Endothelial cell of umbilical vein (primary cell): Measurements from ENCODE around the gene HOXA4. TPM values are rescaled to one million over a fixed set of nuclear protein-coding genes. Genes with fewer than 3 reads are reported as not detected.

Experiments
- BruUV-seq: library from RNA; stranded (reverse); fragments of 400-500 nt; replicated peaks from 2 replicates; lab custom pipeline; 2021; lab: Mats Ljungman, UMichigan
- CTCF ChIA-PET: fragments of 300-600, 350-600 bp; sonication (Branson Sonifier 250); formaldehyde crosslinking; loops from one replicate; lab custom pipeline; 2021; ENCODE audit warnings: antibody characterized with exemption, inconsistent platforms; lab: Charles Lee
- POLR2A ChIA-PET: fragments of 300-600, 350-600 bp; sonication (Branson Sonifier 250); formaldehyde crosslinking; loops from one replicate; lab custom pipeline; 2021; ENCODE audit warnings: antibody characterized with exemption, inconsistent platforms; lab: Charles Lee
- DNase-seq: peaks from one replicate; pipeline ENCODE4 v3.0.0-alpha.2; 2011; ENCODE audit warnings: low read depth, low spot score
- FAIRE-seq: peaks from 2 replicates; lab custom pipeline; 2011; peaks lifted over from hg19 to GRCh38; lab: Jason Lieb, UNC
- H2AFZ ChIP-seq: 2 replicates; pipeline ENCODE4 v1.6.0; 2012; ENCODE audit warnings: low read depth, low read length, control low read depth, inconsistent platforms
- H3K27ac ChIP-seq: 2 replicates; pipeline ENCODE4 v1.5.1; 2011; ENCODE audit warnings: low read depth, mild to moderate bottlenecking, control low read depth, low read length, moderate library complexity; ENCODE audit not compliant: insufficient read depth
- H3K27me3 ChIP-seq, 2 experiments: 2 replicates each; pipeline versions ENCODE4 v1.6.0 to v1.6.1; 2011; ENCODE audit warnings: low read length in 2 of 2, mixed read lengths in 1 of 2; ENCODE audit not compliant: control insufficient read depth in 2 of 2, insufficient read depth in 2 of 2
- H3K36me3 ChIP-seq, 2 experiments: 2 replicates in 1 of 2; 3 replicates in 1 of 2; pipeline ENCODE4 v1.5.1; 2011; ENCODE audit warnings: low read length in 2 of 2, mild to moderate bottlenecking in 1 of 2, moderate library complexity in 1 of 2; ENCODE audit not compliant: control insufficient read depth in 2 of 2, insufficient read depth in 2 of 2; ENCODE audit errors: extremely low read depth in 1 of 2
- H3K4me1 ChIP-seq: 3 replicates; pipeline ENCODE4 v1.5.1; 2011; ENCODE audit warnings: mild to moderate bottlenecking, low read length; ENCODE audit not compliant: control insufficient read depth, insufficient read depth; ENCODE audit errors: extremely low read depth
- H3K4me2 ChIP-seq: 2 replicates; pipeline ENCODE4 v1.6.1; 2011; ENCODE audit warnings: low read length, control low read depth, mixed read lengths; ENCODE audit not compliant: insufficient read depth
- H3K4me3 ChIP-seq, 3 experiments: fragments of 200-600 bp in 1 of 3; sonication (generic), shearing (Covaris generic) in 1 of 3; replicated peaks in 1 of 3; 2 replicates each; pipeline ENCODE4 v1.5.1; 2011 to 2016; ENCODE audit warnings: control low read depth in 3 of 3, low read length in 3 of 3, mild to moderate bottlenecking in 2 of 3, inconsistent platforms in 1 of 3, low read depth in 1 of 3, moderate library complexity in 1 of 3; ENCODE audit not compliant: insufficient read depth in 1 of 3
- H3K79me2 ChIP-seq: 2 replicates; pipeline ENCODE4 v1.6.0; 2012; ENCODE audit warnings: low read length, inconsistent platforms; ENCODE audit not compliant: control insufficient read depth, insufficient read depth
- H3K9ac ChIP-seq: replicated peaks from 2 replicates; pipeline ENCODE3; 2011; ENCODE audit warnings: low read length, control low read depth; ENCODE audit not compliant: insufficient read depth; ENCODE audit errors: extremely low read depth
- H3K9me1 ChIP-seq: replicated peaks from 3 replicates; pipeline ENCODE4 v1.6.0; 2011; ENCODE audit warnings: mild to moderate bottlenecking, low read length; ENCODE audit not compliant: control insufficient read depth, insufficient read depth; ENCODE audit errors: extremely low read depth
- H3K9me3 ChIP-seq: replicated peaks from 2 replicates; pipeline ENCODE4 v1.5.1; 2012; ENCODE audit warnings: low read length, inconsistent platforms; ENCODE audit not compliant: control insufficient read depth, insufficient read depth
- H4K20me1 ChIP-seq: replicated peaks from 2 replicates; pipeline ENCODE3; 2011; ENCODE audit warnings: mild to moderate bottlenecking, low read length; ENCODE audit not compliant: control insufficient read depth, insufficient read depth; ENCODE audit errors: extremely low read depth
- FOS ChIP-seq: IDR thresholded peaks from 2 replicates; pipeline ENCODE4 v1.6.1; 2011; ENCODE audit warnings: mild to moderate bottlenecking, low read length, moderate library complexity, borderline replicate concordance; ENCODE audit not compliant: insufficient read depth
- JUN ChIP-seq: IDR thresholded peaks from 2 replicates; pipeline ENCODE4 v1.6.1; 2011; ENCODE audit warnings: borderline replicate concordance, low read depth; ENCODE audit not compliant: insufficient read length, insufficient read depth
- MYC ChIP-seq: IDR thresholded peaks from one replicate; pipeline ENCODE4 v1.6.1; 2011; ENCODE audit warnings: mild to moderate bottlenecking, low read depth, low read length
- POLR2A ChIP-seq: IDR thresholded peaks from 2 replicates; pipeline ENCODE4 v1.6.1; 2012; ENCODE audit warnings: low read depth, mild to moderate bottlenecking, control low read depth, low read length
- POLR2AphosphoS5 ChIP-seq: IDR thresholded peaks from 2 replicates; pipeline ENCODE4 v1.6.1; 2012; ENCODE audit warnings: low read depth, mild to moderate bottlenecking, control low read depth, low read length, moderate library complexity; ENCODE audit not compliant: insufficient read depth
- dilution Hi-C: fragments of 300-500 bp; cut with MboI; formaldehyde crosslinking; loops from one replicate; pipeline ENCODE4 v1.15.0; 2019; ENCODE audit warnings: low sequenced_read_pairs; ENCODE audit not compliant: extremely low pct_ligation_motif_present
- intact Hi-C: fragments of 100-400 bp; cut with micrococcal nuclease; formaldehyde crosslinking; loops from one replicate; pipeline ENCODE4 v1.10.0; 2022
- polyA plus RNA-seq, 4 experiments: library from polyadenylated mRNA; depleted of rRNA in 3 of 4; stranded (reverse) in 3 of 4; unstranded in 1 of 4; fragments of >200 nt; gene quantifications; 2 replicates each; pipeline versions ENCODE4 v1.2.1 to v1.2.3, GENCODE V29; 2011 to 2012; ENCODE audit warnings: missing spikeins in 1 of 4
- total RNA-seq: library from RNA; stranded (reverse); gene quantifications from 2 replicates; pipeline ENCODE4 v1.2.3, GENCODE V29; 2021
- TF ChIP-seq, protein P1 (sequence below): IDR thresholded peaks from 2 replicates; pipeline ENCODE4 v1.6.1; 2011; ENCODE audit not compliant: insufficient read depth, insufficient read length

The HOXA4 gene
- total and polyA plus RNA-seq, 2 donors (not counting 3 experiments of a cell fraction or from before 2014, with no cell fraction given) = 4.9 to 8.1 TPM

DNA sequence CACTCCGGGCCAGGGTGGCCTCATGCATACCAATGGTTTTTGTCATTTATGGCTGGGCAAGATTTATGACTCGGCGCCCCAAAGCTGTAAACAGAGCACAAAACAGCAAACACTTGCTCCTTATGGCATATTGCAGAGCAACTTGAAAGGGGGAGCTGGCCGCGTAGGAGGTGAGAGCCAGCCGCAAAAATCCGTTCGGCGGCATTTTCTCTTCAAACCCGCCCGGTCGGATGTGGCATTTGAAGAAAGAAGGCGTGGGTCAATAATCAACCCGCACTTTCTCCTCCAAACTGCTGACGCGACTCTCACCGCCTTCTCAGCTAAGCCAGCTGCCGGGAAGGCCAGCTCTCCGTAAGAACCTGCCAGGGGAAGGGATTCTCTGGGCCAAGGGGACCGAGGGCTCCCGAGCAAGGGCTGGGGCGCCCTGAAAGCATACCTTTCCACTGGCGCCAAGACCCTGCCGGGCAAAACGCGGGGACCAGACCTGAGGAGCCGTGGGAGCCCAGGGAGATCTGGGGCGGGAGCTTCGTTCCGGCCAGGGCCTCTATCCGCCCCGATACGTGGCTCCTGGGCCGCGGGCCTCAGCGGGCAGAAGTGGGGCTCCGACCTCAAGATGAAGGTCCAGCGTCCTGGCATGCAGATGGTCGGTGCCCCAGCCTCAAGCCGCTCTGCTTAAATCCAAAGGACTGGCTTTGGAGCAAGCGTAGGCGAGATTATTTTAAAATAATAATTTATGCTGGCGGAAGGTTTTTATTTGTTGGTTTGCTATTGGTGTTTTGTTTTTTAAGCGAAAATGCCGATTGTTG lies 15.1 kb downstream of the HOXA4 start:
- CTCF ChIA-PET = interaction anchor here (0.8 to 9.1 kb wide), 15 partner anchors 9 to 434 kb away, joined by 3 to 70 read pairs (median 5); partner anchors contain the start of genes HOXA1, HOXA3 and HOXA5
- Histone ChIP-seq H3K27ac (peak overlapping the region; percentile 96), H3K4me3 (peak overlapping the region; percentile 50 to 91 (median 91)), H3K4me1 (peaks cover 76% of the 10 kb centered on the region), H3K79me2 (peaks cover 90% of the 10 kb centered on the region), H3K4me2 (peak overlapping the region; percentile 97), H3K36me3 (peaks cover 0 to under 1% of the 10 kb centered on the region in 2 experiments), H3K9me3 (no peaks in the 10 kb centered on the region), H4K20me1 (no peaks in the 10 kb centered on the region), H3K9me1 (no peaks in the 10 kb centered on the region), H3K27me3 (no peaks in the 10 kb centered on the region), H3K9ac (peak overlapping the region; percentile 97), H2AFZ (no peak overlapping the region)
- peak; percentile 81 for DNase-seq
- TSS peak; percentile 12 for BruUV-seq
- intact Hi-C loops (loop anchor here (1.0 to 10.0 kb wide), 3 partner anchors 9 to 961 kb away; partner anchors contain the start of gene NFE2L3), dilution Hi-C loops (no loop called here)
- POLR2A ChIA-PET = interaction anchor here (1.2 to 1.6 kb wide), 3 partner anchors 10 to 18 kb away, joined by 4 to 6 read pairs (median 5); no protein-coding TSS in a partner anchor
- TF ChIP-seq POLR2A (peak; percentile 28), POLR2AphosphoS5 (peak; percentile 52), FOS (no peak), MYC (peak; percentile 2), JUN (no peak)
- peak; percentile 21 for FAIRE-seq

DNA sequence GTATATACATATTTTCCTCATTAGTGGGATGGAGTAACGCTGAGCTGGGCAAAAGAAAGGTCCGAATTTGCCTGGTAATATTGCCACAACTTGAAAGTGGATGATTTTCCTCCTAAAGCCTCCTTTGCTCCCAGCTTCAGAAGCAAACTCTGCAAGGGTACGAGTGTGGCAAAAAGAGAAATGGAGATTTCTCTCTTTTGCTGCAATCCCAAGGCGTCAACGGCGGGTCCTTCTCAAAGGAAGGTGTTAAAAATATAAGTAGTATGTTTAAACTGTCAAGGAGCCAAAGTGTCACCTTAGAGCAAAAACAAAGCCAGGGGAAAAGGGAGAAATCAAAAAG lies 15.7 kb downstream of the HOXA4 start:
- ChIA-PET CTCF (interaction anchor here (0.8 to 9.1 kb wide), 14 partner anchors 8 to 433 kb away, joined by 3 to 70 read pairs (median 4); partner anchors contain the start of genes HOXA1, HOXA3 and HOXA5), POLR2A (interaction anchor here (1.2 to 1.3 kb wide), 2 partner anchors 9 to 16 kb away, joined by 5 to 6 read pairs; no protein-coding TSS in a partner anchor)
- Histone ChIP-seq H3K27me3 (no peaks in the 10 kb centered on the region), H3K4me2 (peak overlapping the region; percentile 97), H3K79me2 (peaks cover 90% of the 10 kb centered on the region), H3K4me3 (peak overlapping the region; percentile 50 to 91 (median 91)), H2AFZ (no peak overlapping the region), H3K9me3 (no peaks in the 10 kb centered on the region), H3K27ac (peak overlapping the region; percentile 96), H3K9ac (peak overlapping the region; percentile 97), H3K36me3 (peaks cover 0 to 3% of the 10 kb centered on the region in 2 experiments), H3K9me1 (no peaks in the 10 kb centered on the region), H4K20me1 (no peaks in the 10 kb centered on the region), H3K4me1 (peaks cover 73% of the 10 kb centered on the region)
- intact Hi-C loops (loop anchor here (1.0 to 10.0 kb wide), 3 partner anchors 9 to 960 kb away; partner anchors contain the start of gene NFE2L3), dilution Hi-C loops (no loop called here)
- FAIRE-seq (peak; percentile 57), DNase-seq (no peak)
- no TSS peak for BruUV-seq
- TF ChIP-seq MYC (no peak), POLR2AphosphoS5 (no peak)
- TF ChIP-seq, protein P1, sequence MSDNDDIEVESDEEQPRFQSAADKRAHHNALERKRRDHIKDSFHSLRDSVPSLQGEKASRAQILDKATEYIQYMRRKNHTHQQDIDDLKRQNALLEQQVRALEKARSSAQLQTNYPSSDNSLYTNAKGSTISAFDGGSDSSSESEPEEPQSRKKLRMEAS = no peak
